ENCODE results near the gene SHPK.

Gene SHPK

GRCh38 chr17:3630781-3631180 lies 5.3 kb downstream of the SHPK start:
- H3K4me3 ChIP-seq = no peak overlapping the region
- TF ChIP-seq, protein P1, sequence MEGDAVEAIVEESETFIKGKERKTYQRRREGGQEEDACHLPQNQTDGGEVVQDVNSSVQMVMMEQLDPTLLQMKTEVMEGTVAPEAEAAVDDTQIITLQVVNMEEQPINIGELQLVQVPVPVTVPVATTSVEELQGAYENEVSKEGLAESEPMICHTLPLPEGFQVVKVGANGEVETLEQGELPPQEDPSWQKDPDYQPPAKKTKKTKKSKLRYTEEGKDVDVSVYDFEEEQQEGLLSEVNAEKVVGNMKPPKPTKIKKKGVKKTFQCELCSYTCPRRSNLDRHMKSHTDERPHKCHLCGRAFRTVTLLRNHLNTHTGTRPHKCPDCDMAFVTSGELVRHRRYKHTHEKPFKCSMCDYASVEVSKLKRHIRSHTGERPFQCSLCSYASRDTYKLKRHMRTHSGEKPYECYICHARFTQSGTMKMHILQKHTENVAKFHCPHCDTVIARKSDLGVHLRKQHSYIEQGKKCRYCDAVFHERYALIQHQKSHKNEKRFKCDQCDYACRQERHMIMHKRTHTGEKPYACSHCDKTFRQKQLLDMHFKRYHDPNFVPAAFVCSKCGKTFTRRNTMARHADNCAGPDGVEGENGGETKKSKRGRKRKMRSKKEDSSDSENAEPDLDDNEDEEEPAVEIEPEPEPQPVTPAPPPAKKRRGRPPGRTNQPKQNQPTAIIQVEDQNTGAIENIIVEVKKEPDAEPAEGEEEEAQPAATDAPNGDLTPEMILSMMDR (IDR thresholded peaks at IDR 0.05) = no peak
- no peak for DNase-seq (ENCODE audit: low spot score)
- H3K27ac ChIP-seq = no peak overlapping the region

DNA sequence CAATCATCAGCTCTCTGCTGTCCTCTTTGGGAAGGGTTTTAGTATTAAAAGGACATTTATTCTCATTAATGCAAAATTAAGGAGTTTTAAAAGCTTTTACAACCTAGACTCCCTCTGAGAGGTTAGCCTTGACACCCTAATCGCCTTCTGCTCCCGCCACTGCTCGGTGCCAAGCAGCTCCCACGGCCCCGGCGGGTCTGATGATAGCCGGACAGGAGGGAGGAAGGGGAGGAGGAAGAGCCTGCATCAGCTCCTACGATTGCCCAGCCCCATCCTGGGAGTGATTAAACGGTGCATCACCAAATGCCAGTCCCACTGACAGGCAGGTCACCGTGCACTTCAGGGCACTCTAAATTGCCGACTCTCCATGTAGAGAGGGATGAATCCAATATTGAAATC lies 8.3 kb downstream of the SHPK start:
- Histone ChIP-seq H3K27ac (no peak overlapping the region), H3K4me3 (no peak overlapping the region)
- no peak for DNase-seq (ENCODE audit: low spot score)
- TF ChIP-seq, protein P1 (IDR thresholded peaks at IDR 0.05) = no peak

DNA sequence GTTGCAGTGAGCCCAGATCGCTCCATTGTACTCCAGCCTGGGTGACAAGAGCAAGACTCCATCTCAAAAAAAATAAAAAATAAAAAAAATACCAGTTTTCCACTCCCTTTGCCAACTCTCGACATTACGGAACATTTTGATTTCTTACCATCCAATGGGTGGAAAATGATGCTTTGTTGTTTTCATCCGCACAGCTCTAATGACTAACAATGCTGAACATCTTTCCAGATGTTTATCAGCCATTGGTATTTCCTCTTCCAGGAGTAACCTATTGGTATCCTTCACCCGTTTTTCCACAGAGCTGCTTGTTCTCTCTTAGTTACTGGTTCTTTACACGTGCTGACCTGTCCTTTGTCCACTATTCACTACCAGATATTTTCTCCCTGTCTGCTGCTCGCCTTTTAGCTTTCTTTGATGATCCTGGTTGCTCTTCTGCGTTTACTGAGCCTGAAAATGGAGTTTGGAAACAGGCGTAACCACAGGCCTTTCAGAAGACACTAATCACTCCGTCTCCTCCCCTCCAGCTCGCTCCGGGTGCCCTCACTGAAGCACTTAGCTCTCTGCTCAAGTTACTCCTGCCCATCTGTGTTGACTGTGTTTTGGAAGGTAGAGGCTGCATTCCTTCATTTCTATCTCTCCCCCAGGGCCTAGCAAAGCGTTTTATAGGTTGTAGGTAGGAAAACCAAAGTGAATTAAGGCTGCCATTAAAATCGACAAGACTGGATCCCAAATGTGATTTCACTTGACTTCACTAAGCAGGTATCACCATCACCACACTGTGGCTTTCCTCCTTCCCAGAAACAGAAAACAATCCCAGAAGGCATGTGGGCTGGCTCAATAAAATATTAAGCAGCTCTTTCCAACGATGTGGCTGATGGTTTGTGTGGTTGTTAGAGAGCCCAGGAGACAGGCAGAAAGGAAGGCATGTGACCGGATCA lies 8.9 kb downstream of the SHPK start:
- TF ChIP-seq, protein P1 (IDR thresholded peaks at IDR 0.05) = no peak
- no peak for DNase-seq (ENCODE audit: low spot score)
- no peak overlapping the region for H3K27ac ChIP-seq
- no peak overlapping the region for H3K4me3 ChIP-seq

- no peak for DNase-seq (ENCODE audit: low spot score)
- TF ChIP-seq, protein P1 (IDR thresholded peaks at IDR 0.05) = no peak
- Histone ChIP-seq H3K27ac (no peak overlapping the region), H3K4me3 (no peak overlapping the region)
Observed at GRCh38 chr17:3622977-3623594, 13.0 kb downstream of the SHPK start.

- no peak for DNase-seq (ENCODE audit: low spot score)
- Histone ChIP-seq H3K27ac (no peak overlapping the region), H3K4me3 (no peak overlapping the region)
- TF ChIP-seq, protein P1 (IDR thresholded peaks at IDR 0.05) = no peak
Observed at GRCh38 chr17:3621146-3621720, 14.8 kb downstream of the SHPK start.

DNA sequence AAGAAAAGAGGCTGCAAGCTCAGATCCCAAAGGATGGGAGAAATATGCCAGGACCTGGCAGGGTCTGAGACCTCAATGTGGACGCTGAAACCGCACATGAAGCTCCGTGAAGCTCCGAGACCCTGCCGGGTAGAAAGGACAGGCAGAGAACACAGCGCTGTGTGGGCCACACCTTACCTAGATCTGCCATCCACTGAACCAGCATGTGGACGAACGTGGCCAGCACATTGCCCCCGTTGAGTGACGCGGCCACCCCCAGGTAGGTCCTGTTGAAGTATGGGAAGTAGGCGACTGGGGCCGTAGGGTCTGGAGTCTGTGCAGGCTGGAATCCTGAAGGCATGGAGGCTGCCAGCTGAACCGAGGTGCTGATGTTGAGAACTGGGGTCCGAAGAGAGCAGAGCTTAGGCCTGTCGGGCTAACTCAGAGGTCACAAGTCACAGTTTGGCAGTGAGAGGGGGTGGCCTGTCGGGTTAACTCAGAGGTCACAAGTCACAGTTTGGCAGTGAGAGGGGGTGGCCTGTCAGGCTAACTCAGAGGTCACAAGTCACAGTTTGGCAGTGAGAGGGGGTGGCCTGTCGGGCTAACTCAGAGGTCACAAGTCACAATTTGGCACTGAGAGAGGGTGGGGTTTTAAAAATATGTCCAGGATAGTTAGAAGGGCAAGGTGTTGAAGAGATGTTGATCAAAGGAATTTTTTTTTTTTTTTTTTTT lies 20.7 kb downstream of the SHPK start:
- TF ChIP-seq, protein P1 (IDR thresholded peaks at IDR 0.05) = no peak
- DNase-seq (ENCODE audit: low spot score) = no peak
- Histone ChIP-seq H3K4me3 (no peak overlapping the region), H3K27ac (no peak overlapping the region)
